Stimulated activated effector memory CD8-positive, alpha-beta T cell treated with anti-CD3 and anti-CD28 coated beads, Interleukin-12 subunit alpha, Interleukin-12 subunit beta, amount 100 ng/mL, for 72 hours (primary cell): Measurements from ENCODE around the gene CPB2.

Experiments
- ATAC-seq: fragments of 150-1000 bp; cut with Tn5 transposase; 2 replicates; pipeline ENCODE4 v1.10.0; 2021
- DNase-seq, 2 donors: peaks; one replicate each; pipeline ENCODE4 v3.0.0; 2021 to 2022; ENCODE audit warnings: low spot score in 2 of 2
- H3K27ac Mint-ChIP-seq: one replicate; pipeline ENCODE4 v1.8.0; 2022; ENCODE audit warnings: mild to moderate bottlenecking, mixed read lengths
- H3K36me3 Mint-ChIP-seq: one replicate; pipeline ENCODE4 v1.8.0; 2022; ENCODE audit warnings: mild to moderate bottlenecking, mixed read lengths
- H3K4me1 Mint-ChIP-seq: one replicate; pipeline ENCODE4 v1.8.0; 2022; ENCODE audit warnings: mixed read lengths
- H3K4me3 Mint-ChIP-seq: one replicate; pipeline ENCODE4 v1.8.0; 2022; ENCODE audit warnings: mild to moderate bottlenecking, mixed read lengths
- H3K9me3 Mint-ChIP-seq: one replicate; pipeline ENCODE4 v1.8.0; 2022; ENCODE audit warnings: mixed read lengths

The CPB2 gene

GRCh38 chr13:46104868-46105267, at the start of gene CPB2:
TSS of gene CPB2 (minus strand) at chr13:46105033. CDS start at chr13:46105009, 24 bp downstream.
- no peaks in the 10 kb centered on the region for H3K36me3 Mint-ChIP-seq
- DNase-seq, result no peak
- no peak within 1 kb of the TSS for H3K27ac Mint-ChIP-seq
- no peaks in the 10 kb centered on the region for H3K4me1 Mint-ChIP-seq
- ATAC-seq, result no peak
- no peak within 1 kb of the TSS for H3K4me3 Mint-ChIP-seq
- H3K9me3 Mint-ChIP-seq, result no peaks in the 10 kb centered on the region

GRCh38 chr13:46154136-46154801, 49.4 kb upstream of the CPB2 start:
- Mint-ChIP-seq H3K4me1 (peaks cover 64% of the 10 kb centered on the region), H3K27ac (peak overlapping the region; percentile 95), H3K4me3 (no peak overlapping the region), H3K9me3 (no peaks in the 10 kb centered on the region), H3K36me3 (peaks cover 100% of the 10 kb centered on the region)
- ATAC-seq, result no peak
- no peak for DNase-seq

- DNase-seq (no peak), ATAC-seq (peak; percentile 84)
- Mint-ChIP-seq H3K4me3 (peak overlapping the region; percentile 12), H3K36me3 (peaks cover 100% of the 10 kb centered on the region), H3K27ac (peak overlapping the region; percentile 95), H3K4me1 (peaks cover 59% of the 10 kb centered on the region), H3K9me3 (no peaks in the 10 kb centered on the region)
Measured at GRCh38 chr13:46152627-46153328, 47.9 kb upstream of the CPB2 start.

GRCh38 chr13:46150134-46150693, 45.4 kb upstream of the CPB2 start:
- H3K4me1 Mint-ChIP-seq, result peaks cover 50% of the 10 kb centered on the region

GRCh38 chr13:46149272-46150133, 44.7 kb upstream of the CPB2 start:
- H3K9me3 Mint-ChIP-seq, result no peaks in the 10 kb centered on the region
- no peak for DNase-seq
- ATAC-seq, result peak; percentile 92
- peaks cover 100% of the 10 kb centered on the region for H3K36me3 Mint-ChIP-seq
- no peak overlapping the region for H3K4me3 Mint-ChIP-seq
- H3K4me1 Mint-ChIP-seq, result peaks cover 51% of the 10 kb centered on the region
- H3K27ac Mint-ChIP-seq, result peak overlapping the region; percentile 93

More at GRCh38 chr13:46150134-46150693, 45.4 kb upstream of the CPB2 start:
- H3K4me3 Mint-ChIP-seq, result no peak overlapping the region
- peaks cover 100% of the 10 kb centered on the region for H3K36me3 Mint-ChIP-seq
- DNase-seq (no peak), ATAC-seq (no peak)
- peak overlapping the region; percentile 93 for H3K27ac Mint-ChIP-seq
- H3K9me3 Mint-ChIP-seq, result no peaks in the 10 kb centered on the region

GRCh38 chr13:46146898-46147297, 42.1 kb upstream of the CPB2 start:
- H3K36me3 Mint-ChIP-seq, result peaks cover 100% of the 10 kb centered on the region
- H3K27ac Mint-ChIP-seq, result peak overlapping the region; percentile 74
- H3K4me3 Mint-ChIP-seq, result no peak overlapping the region
- no peaks in the 10 kb centered on the region for H3K9me3 Mint-ChIP-seq
- DNase-seq (no peak), ATAC-seq (no peak)
- H3K4me1 Mint-ChIP-seq, result peaks cover 31% of the 10 kb centered on the region

- no peak for DNase-seq
- ATAC-seq, result no peak
- no peak overlapping the region for H3K27ac Mint-ChIP-seq
- peaks cover 27% of the 10 kb centered on the region for H3K4me1 Mint-ChIP-seq
- peaks cover 100% of the 10 kb centered on the region for H3K36me3 Mint-ChIP-seq
- no peak overlapping the region for H3K4me3 Mint-ChIP-seq
- H3K9me3 Mint-ChIP-seq, result no peaks in the 10 kb centered on the region
Measured at GRCh38 chr13:46145950-46146349, 41.1 kb upstream of the CPB2 start.

- peaks cover 20% of the 10 kb centered on the region for H3K4me1 Mint-ChIP-seq
- ATAC-seq (no peak), DNase-seq (no peak)
- H3K9me3 Mint-ChIP-seq, result no peaks in the 10 kb centered on the region
- no peak overlapping the region for H3K4me3 Mint-ChIP-seq
- peaks cover 100% of the 10 kb centered on the region for H3K36me3 Mint-ChIP-seq
- peak overlapping the region; percentile 80 for H3K27ac Mint-ChIP-seq
Measured at GRCh38 chr13:46145135-46145534, 40.3 kb upstream of the CPB2 start.

GRCh38 chr13:46143184-46143701, 38.4 kb upstream of the CPB2 start:
- ATAC-seq (no peak), DNase-seq (no peak)
- Mint-ChIP-seq H3K4me3 (no peak overlapping the region), H3K27ac (peak overlapping the region; percentile 80), H3K9me3 (no peaks in the 10 kb centered on the region), H3K36me3 (peaks cover 100% of the 10 kb centered on the region), H3K4me1 (peaks cover 14% of the 10 kb centered on the region)

GRCh38 chr13:46142776-46143175, 37.9 kb upstream of the CPB2 start:
- peak overlapping the region; percentile 80 for H3K27ac Mint-ChIP-seq
- no peak overlapping the region for H3K4me3 Mint-ChIP-seq
- no peak for DNase-seq
- ATAC-seq, result no peak
- H3K4me1 Mint-ChIP-seq, result peaks cover 18% of the 10 kb centered on the region
- peaks cover 100% of the 10 kb centered on the region for H3K36me3 Mint-ChIP-seq
- H3K9me3 Mint-ChIP-seq, result no peaks in the 10 kb centered on the region

- Mint-ChIP-seq H3K4me1 (peaks cover 42% of the 10 kb centered on the region), H3K36me3 (peaks cover 100% of the 10 kb centered on the region), H3K4me3 (no peak overlapping the region), H3K9me3 (no peaks in the 10 kb centered on the region), H3K27ac (peak overlapping the region; percentile 77)
- DNase-seq (no peak), ATAC-seq (peak; percentile 58)
Measured at GRCh38 chr13:46140044-46140443, 35.2 kb upstream of the CPB2 start.

GRCh38 chr13:46137627-46138317, 32.9 kb upstream of the CPB2 start:
- peaks cover 37% of the 10 kb centered on the region for H3K4me1 Mint-ChIP-seq
- H3K4me3 Mint-ChIP-seq, result no peak overlapping the region
- ATAC-seq, result no peak
- H3K27ac Mint-ChIP-seq, result peak overlapping the region; percentile 88
- no peaks in the 10 kb centered on the region for H3K9me3 Mint-ChIP-seq
- DNase-seq, result no peak
- H3K36me3 Mint-ChIP-seq, result peaks cover 100% of the 10 kb centered on the region

GRCh38 chr13:46136688-46137087, 31.9 kb upstream of the CPB2 start:
- H3K27ac Mint-ChIP-seq, result peak overlapping the region; percentile 88
- peaks cover 100% of the 10 kb centered on the region for H3K36me3 Mint-ChIP-seq
- peaks cover 42% of the 10 kb centered on the region for H3K4me1 Mint-ChIP-seq
- no peak overlapping the region for H3K4me3 Mint-ChIP-seq
- H3K9me3 Mint-ChIP-seq, result no peaks in the 10 kb centered on the region
- ATAC-seq (no peak), DNase-seq (no peak)

GRCh38 chr13:46134961-46135522, 30.2 kb upstream of the CPB2 start:
- no peaks in the 10 kb centered on the region for H3K9me3 Mint-ChIP-seq
- H3K36me3 Mint-ChIP-seq, result peaks cover 100% of the 10 kb centered on the region
- peak; percentile 32 for ATAC-seq
- H3K27ac Mint-ChIP-seq, result peak overlapping the region; percentile 88
- DNase-seq, result no peak
- H3K4me1 Mint-ChIP-seq, result peaks cover 40% of the 10 kb centered on the region
- H3K4me3 Mint-ChIP-seq, result no peak overlapping the region
